Measurements from ENCODE around the gene ACTA1.

DNA sequence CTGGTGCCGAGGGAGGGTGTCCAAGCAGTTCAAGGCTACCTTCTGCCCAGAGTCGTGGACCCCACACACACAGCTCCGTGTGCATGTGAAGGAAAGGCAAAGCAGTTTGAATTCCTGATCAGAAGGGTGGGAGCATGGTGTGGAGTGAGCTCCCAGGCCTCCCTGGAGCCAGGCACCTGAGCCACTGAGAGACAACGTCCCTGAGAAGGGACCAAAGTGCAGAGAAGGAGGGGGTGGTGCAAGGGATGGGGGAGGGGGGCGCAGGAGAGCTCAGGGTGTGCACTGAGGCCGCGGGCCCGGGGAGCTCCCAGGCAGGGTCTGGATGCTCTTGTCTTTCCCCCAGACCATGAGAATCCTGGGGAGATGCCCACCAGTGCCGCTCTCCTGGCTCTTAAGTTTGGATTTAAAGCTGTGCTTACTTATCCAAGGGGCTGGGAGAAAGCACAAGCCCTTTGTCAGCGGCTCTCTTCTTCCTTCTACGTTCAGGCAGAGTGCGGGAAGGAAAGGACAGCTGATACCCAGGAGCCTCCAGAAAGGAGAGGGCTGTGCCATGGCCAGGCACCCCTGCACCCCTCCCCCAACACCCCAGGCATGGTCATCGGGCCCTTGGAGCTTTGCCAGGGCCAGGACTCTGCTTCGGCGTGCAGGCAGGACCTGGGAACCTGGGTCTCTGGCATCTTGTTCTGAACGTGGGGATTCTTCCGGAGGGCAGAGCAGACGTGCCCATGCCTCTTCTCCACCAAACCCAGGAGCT lies 24.1 kb downstream of the ACTA1 start:
- TF ChIP-seq, protein P1, sequence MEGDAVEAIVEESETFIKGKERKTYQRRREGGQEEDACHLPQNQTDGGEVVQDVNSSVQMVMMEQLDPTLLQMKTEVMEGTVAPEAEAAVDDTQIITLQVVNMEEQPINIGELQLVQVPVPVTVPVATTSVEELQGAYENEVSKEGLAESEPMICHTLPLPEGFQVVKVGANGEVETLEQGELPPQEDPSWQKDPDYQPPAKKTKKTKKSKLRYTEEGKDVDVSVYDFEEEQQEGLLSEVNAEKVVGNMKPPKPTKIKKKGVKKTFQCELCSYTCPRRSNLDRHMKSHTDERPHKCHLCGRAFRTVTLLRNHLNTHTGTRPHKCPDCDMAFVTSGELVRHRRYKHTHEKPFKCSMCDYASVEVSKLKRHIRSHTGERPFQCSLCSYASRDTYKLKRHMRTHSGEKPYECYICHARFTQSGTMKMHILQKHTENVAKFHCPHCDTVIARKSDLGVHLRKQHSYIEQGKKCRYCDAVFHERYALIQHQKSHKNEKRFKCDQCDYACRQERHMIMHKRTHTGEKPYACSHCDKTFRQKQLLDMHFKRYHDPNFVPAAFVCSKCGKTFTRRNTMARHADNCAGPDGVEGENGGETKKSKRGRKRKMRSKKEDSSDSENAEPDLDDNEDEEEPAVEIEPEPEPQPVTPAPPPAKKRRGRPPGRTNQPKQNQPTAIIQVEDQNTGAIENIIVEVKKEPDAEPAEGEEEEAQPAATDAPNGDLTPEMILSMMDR (IDR thresholded peaks at IDR 0.05; ENCODE audit: extremely low read depth in 1 of 2, insufficient read depth in 1 of 2, low read depth in 1 of 2, low read length in 2 of 2), result no peak
- TF ChIP-seq POLR2AphosphoS5 (IDR thresholded peaks at IDR 0.05; ENCODE audit: insufficient read depth, low read depth, low read length), result no peak
- TF ChIP-seq, protein P2, sequence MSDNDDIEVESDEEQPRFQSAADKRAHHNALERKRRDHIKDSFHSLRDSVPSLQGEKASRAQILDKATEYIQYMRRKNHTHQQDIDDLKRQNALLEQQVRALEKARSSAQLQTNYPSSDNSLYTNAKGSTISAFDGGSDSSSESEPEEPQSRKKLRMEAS (IDR thresholded peaks at IDR 0.05; ENCODE audit: insufficient read depth, insufficient read length), result no peak
